Amygdala (tissue), 56 donors: ENCODE data around the gene RSPH1.

Experiments
- DNase-seq, 56 donors: peaks; one replicate each; lab custom pipeline; 2025; lab: John Stamatoyannopoulos, UW

The RSPH1 gene

GRCh38 chr21:42435401-42435800 is 60.6 kb downstream of the RSPH1 start:
- no peak for DNase-seq

- no peak for DNase-seq
Measured at GRCh38 chr21:42434884-42435283, 61.1 kb downstream of the RSPH1 start.

GRCh38 chr21:42433946-42434551 is 62.0 kb downstream of the RSPH1 start:
- no peak for DNase-seq

- no peak for DNase-seq
Measured at GRCh38 chr21:42432695-42433094, 63.3 kb downstream of the RSPH1 start.

DNA sequence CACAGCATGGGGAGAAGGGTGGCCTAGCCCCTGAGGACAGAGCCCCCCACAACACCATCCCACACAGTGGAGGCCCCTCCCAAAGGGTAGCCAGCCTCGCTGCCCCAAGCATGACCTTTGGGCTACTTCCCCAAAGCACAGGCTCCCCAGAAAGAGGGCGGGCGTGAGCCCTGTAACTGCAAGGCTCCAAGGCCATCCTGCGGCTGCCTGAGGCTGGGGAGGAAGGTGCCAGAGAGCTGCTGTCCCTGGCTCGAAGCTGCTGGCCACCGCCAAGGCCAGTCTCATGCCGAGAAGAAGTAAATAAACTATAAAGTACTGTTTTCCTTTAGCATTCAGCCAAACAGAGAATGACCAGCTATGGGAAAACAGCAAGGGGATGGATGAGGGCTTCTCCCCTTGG is 64.8 kb downstream of the RSPH1 start:
- no peak for DNase-seq

- DNase-seq, result no peak
Measured at GRCh38 chr21:42430521-42430920, 65.5 kb downstream of the RSPH1 start.

- no peak for DNase-seq
Measured at GRCh38 chr21:42429856-42430255, 66.2 kb downstream of the RSPH1 start.

GRCh38 chr21:42429021-42429420 is 67.0 kb downstream of the RSPH1 start:
- DNase-seq, result no peak

DNA sequence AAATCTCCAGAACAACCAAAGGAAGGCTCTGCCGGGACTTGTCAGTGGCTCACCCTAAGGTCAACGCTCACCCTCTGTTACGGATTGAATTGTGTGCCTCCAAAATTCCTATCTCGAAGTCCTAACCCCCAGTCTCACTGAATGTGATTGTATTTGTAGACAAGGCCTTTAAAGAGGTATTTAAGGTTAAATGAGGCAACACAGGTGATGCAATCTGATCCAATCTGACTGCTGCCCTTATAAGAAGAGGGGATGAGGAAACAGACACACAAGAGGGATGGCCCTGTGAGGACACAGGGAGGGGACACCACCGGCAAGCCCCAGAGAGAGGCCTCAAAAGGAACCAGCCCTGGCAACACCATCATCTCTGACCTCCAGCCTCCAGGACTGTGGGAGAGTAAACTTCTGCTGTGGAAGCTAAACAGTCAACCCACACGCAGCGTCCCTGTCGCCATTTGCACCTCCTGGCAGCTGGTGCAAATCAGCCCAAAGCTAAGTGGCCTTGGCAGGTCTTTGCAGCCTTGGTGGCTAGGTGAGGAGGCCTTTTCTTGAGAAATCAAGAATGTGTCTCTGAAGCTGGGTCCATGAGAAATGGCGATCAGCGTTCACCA is 68.1 kb downstream of the RSPH1 start:
- no peak for DNase-seq

DNA sequence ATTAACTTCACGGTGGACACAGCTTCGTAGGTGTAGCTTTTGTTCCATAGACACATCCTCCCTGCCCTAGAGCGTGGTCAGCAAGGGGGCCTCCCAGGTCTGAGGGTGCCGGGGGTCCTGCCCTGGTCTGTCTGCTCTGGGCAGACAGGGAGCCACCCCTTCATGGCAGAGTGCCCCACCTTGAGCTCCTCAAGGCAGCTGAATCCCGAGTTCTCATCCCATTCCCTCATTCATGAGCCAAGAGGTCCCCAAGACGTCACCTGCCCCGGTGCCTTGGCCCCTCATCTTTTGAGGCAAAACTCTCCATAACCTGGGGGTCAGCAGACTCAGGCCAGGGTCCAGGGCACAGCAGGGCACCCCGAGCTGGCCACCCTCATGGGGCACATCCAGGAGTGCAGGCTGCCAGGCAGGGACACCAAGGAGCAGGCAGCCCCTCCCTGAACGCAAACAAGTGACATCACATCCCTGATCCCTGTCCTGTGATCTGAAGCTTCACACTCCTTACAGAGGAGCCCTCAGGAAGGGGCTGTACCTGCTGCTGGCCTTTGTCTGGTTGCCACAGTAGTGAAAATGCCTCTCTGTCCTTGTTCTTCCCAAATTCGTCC is 69.0 kb downstream of the RSPH1 start:
- no peak for DNase-seq

DNA sequence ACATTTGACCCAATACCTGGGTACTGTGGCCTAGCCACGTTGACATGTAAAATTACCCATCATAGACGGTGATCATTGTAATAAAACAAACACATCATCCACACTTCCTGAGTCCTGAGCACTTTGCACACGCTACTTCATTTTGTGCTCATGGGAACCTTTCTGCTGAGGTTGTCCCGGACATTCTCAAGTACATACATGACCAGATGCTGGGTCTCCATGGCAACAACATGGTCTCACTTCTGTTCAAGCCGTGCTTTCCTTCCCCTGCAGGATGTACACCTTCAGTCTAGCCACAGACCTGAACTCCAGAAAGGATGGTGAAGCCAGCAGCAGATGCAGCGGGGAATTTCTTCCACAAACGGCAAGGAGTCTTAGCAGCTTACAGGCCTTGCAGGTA is 69.6 kb downstream of the RSPH1 start:
- DNase-seq, result no peak

- no peak for DNase-seq
Measured at GRCh38 chr21:42425591-42425990, 70.4 kb downstream of the RSPH1 start.

DNA sequence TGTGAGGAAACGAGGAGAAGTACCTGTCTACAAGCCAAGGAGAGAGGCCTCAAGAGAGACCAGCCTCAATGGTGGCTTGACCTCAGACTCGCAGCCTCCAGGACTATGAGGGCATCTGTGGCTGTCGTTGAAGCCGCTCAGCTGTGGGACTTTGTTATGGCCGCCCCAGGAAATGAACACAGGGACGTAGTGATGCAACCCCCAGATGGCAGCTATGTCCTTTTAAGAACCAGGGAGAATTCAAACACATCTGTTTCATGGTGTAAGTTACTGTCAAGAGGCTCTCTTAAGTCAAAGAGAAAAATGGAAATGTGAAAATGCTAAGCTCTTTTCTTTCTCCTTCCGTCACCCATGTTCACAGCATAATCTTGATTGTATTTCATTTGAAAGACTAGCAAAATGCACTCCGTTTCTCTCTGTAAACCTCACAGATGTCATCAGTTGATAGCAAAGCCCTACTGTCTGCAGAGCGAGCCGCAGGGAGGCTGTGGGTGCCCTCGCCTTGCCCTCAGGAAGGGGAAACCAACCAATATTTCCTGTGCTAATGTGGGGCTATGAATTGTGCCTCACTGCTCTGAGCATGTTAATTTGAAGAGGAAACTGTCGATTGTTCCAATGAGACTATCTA is 71.0 kb downstream of the RSPH1 start:
- no peak for DNase-seq

DNA sequence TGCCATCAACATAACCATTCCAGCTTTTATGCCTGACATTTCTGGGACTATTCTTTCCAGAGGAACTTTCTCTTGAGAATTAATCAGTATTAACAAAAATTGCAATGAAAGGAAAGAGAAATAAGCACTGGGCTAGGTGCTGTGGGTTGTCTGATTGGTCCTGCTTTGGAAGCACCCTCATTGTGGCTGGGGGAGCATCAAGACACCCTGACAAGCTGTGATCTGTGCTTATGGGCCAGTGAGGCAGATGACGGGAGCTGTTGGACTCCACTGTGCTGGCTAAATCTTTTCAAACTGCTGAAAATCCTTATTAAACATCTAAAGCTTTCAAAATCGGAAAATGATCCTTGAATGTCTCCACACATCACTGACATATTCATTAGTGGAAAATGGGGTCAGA is 72.3 kb downstream of the RSPH1 start:
- DNase-seq, result no peak

DNA sequence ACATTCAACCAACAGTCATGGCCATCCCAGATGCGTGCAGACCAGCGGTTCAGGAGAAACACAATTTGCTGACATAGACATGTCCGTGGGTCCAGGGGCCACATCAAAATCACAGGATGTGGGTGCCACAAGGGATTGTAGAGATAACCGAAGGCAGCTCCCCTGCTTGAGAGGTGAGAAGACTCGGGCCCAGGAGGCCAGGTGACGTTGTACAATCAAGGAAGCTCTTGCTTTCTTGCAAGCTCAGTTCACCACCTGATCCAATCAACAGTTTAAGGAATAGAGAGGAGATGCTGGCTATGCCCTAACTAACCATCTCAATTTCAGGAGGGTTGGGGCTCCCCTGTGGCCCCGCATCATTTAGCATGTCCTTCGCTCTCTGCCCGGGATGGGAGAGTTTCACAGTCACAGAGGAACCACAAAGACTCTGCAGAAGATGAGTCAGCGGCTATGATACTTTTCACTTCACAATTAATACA is 72.8 kb downstream of the RSPH1 start:
- DNase-seq, result no peak
